H1 (cell line): ENCODE measurements around the gene INF2. TPM values are rescaled to one million over a fixed set of nuclear protein-coding genes. Genes with fewer than 3 reads are reported as not detected.

Source experiments
- CTCF ChIA-PET: fragments of 300-600 bp; sonication (Branson Sonifier 250); formaldehyde crosslinking; loops from one replicate; lab custom pipeline; 2021; ENCODE audit not compliant: partially characterized antibody; lab: Charles Lee
- POLR2A ChIA-PET: fragments of 300-600 bp; sonication (Branson Sonifier 250); formaldehyde crosslinking; loops from one replicate; lab custom pipeline; 2021; ENCODE audit warnings: inconsistent platforms; ENCODE audit not compliant: partially characterized antibody; lab: Charles Lee
- DNase-seq, 2 experiments: peaks; one replicate each; pipeline versions ENCODE4 v3.0.0 to v3.0.0-alpha.2; 2010 to 2022; ENCODE audit warnings: low spot score in 2 of 2, low read depth in 1 of 2, mixed read lengths in 1 of 2
- FAIRE-seq: peaks from 2 replicates; lab custom pipeline; 2011; peaks lifted over from hg19 to GRCh38; lab: Jason Lieb, UNC
- H2AFZ ChIP-seq: 2 replicates; pipeline ENCODE4 v1.8.1; 2012; ENCODE audit warnings: low read length, inconsistent platforms
- H2AK5ac ChIP-seq: 2 replicates; pipeline ENCODE4 v1.6.1; 2013; ENCODE audit warnings: low read depth, low read length
- H2BK120ac ChIP-seq: replicated peaks from 2 replicates; pipeline ENCODE3; 2013; ENCODE audit warnings: low read depth, low read length, inconsistent platforms
- H2BK12ac ChIP-seq: 2 replicates; pipeline ENCODE4 v1.6.1; 2013; ENCODE audit warnings: low read depth, low read length
- H2BK15ac ChIP-seq: 2 replicates; pipeline ENCODE4 v1.6.1; 2013; ENCODE audit warnings: low read length
- H2BK20ac ChIP-seq: 2 replicates; pipeline ENCODE4 v1.6.1; 2013; ENCODE audit warnings: low read length
- H2BK5ac ChIP-seq: 2 replicates; pipeline ENCODE4 v1.6.1; 2013; ENCODE audit warnings: low read depth, low read length
- H3K14ac ChIP-seq: 2 replicates; pipeline ENCODE4 v1.6.1; 2013; ENCODE audit warnings: inconsistent platforms; ENCODE audit not compliant: insufficient read length
- H3K18ac ChIP-seq: 2 replicates; pipeline ENCODE4 v1.6.1; 2013; ENCODE audit warnings: low read length; ENCODE audit errors: extremely low read depth
- H3K23ac ChIP-seq: 2 replicates; pipeline ENCODE4 v1.6.1; 2013; ENCODE audit warnings: inconsistent platforms; ENCODE audit not compliant: insufficient read length
- H3K23me2 ChIP-seq: 2 replicates; pipeline ENCODE4 v1.6.1; 2013; ENCODE audit warnings: low read depth, low read length
- H3K27ac ChIP-seq: 2 replicates; pipeline ENCODE4 v1.6.1; 2011; ENCODE audit warnings: low read depth, low read length, inconsistent platforms
- H3K27me3 ChIP-seq, 4 experiments: replicated peaks in 1 of 4; 1 replicate in 1 of 4; 2 replicates in 3 of 4; pipeline versions ENCODE4 v1.6.1 to v1.8.1; 2011 to 2013; ENCODE audit warnings: low read length in 3 of 4, mild to moderate bottlenecking in 3 of 4, inconsistent platforms in 2 of 4, mixed read lengths in 2 of 4, moderate library complexity in 1 of 4; ENCODE audit not compliant: control insufficient read depth in 3 of 4, insufficient read depth in 3 of 4; ENCODE audit errors: extremely low read depth in 1 of 4
- H3K36me3 ChIP-seq, 4 experiments: 2 replicates each; pipeline versions ENCODE4 v1.6.1 to v1.8.1; 2011 to 2013; ENCODE audit warnings: mild to moderate bottlenecking in 4 of 4, low read length in 3 of 4, moderate library complexity in 2 of 4, control low read depth in 1 of 4, inconsistent platforms in 1 of 4; ENCODE audit not compliant: insufficient read depth in 4 of 4, control insufficient read depth in 2 of 4
- H3K4ac ChIP-seq: replicated peaks from 2 replicates; pipeline ENCODE3; 2013; ENCODE audit warnings: low read length, low read depth, mixed read lengths, inconsistent platforms; ENCODE audit not compliant: insufficient read length
- H3K4me1 ChIP-seq, 4 experiments: replicated peaks in 1 of 4; 1 replicate in 1 of 4; 2 replicates in 3 of 4; pipeline versions ENCODE4 v1.6.1 to v1.8.1; 2011 to 2013; ENCODE audit warnings: low read length in 3 of 4, inconsistent platforms in 2 of 4, mixed read lengths in 1 of 4; ENCODE audit not compliant: insufficient read depth in 4 of 4, control insufficient read depth in 3 of 4
- H3K4me2 ChIP-seq, 2 experiments: 2 replicates each; pipeline versions ENCODE4 v1.6.1 to v1.8.1; 2011 to 2013; ENCODE audit warnings: low read depth in 2 of 2, low read length in 2 of 2, control low read depth in 1 of 2, inconsistent platforms in 1 of 2, mild to moderate bottlenecking in 1 of 2; ENCODE audit not compliant: insufficient read depth in 1 of 2
- H3K4me3 ChIP-seq, 4 experiments: fragments of 200-600, 300-600 bp in 1 of 4; sonication (generic), shearing (Covaris generic), sonication (Bioruptor Twin) in 1 of 4; 2 replicates each; pipeline versions ENCODE4 v1.5.1 to v1.8.1; 2011 to 2016; ENCODE audit warnings: low read length in 4 of 4, low read depth in 3 of 4, control low read depth in 2 of 4, inconsistent platforms in 2 of 4, mild to moderate bottlenecking in 2 of 4, mixed read lengths in 1 of 4, moderate library complexity in 1 of 4; ENCODE audit not compliant: insufficient read depth in 2 of 4; ENCODE audit errors: extremely low read depth in 1 of 4
- H3K56ac ChIP-seq: replicated peaks from 2 replicates; pipeline ENCODE3; 2013; ENCODE audit warnings: low read depth, mild to moderate bottlenecking, mixed read lengths, low read length, inconsistent platforms; ENCODE audit not compliant: insufficient read length
- H3K79me1 ChIP-seq: 2 replicates; pipeline ENCODE4 v1.6.1; 2013; ENCODE audit warnings: low read depth, low read length, control low read depth
- H3K79me2 ChIP-seq, 2 experiments: 2 replicates each; pipeline versions ENCODE4 v1.6.1 to v1.8.1; 2012 to 2013; ENCODE audit warnings: low read length in 2 of 2, mild to moderate bottlenecking in 2 of 2, inconsistent platforms in 1 of 2; ENCODE audit not compliant: insufficient read depth in 2 of 2, control insufficient read depth in 1 of 2
- H3K9ac ChIP-seq, 4 experiments: replicated peaks in 1 of 4; 1 replicate in 1 of 4; 2 replicates in 3 of 4; pipeline versions ENCODE4 v1.6.1 to v1.8.1; 2011 to 2013; ENCODE audit warnings: low read depth in 3 of 4, low read length in 3 of 4, control low read depth in 2 of 4, mild to moderate bottlenecking in 2 of 4, moderate library complexity in 2 of 4, inconsistent platforms in 1 of 4; ENCODE audit errors: extremely low read depth in 1 of 4
- H3K9me3 ChIP-seq, 2 experiments: 2 replicates each; pipeline versions ENCODE4 v1.6.1 to v1.8.1; 2012 to 2013; ENCODE audit warnings: mild to moderate bottlenecking in 2 of 2, moderate library complexity in 2 of 2, control low read depth in 1 of 2, inconsistent platforms in 1 of 2, low read depth in 1 of 2, low read length in 1 of 2, mixed read lengths in 1 of 2; ENCODE audit not compliant: insufficient read depth in 2 of 2
- H4K20me1 ChIP-seq, 2 experiments: replicated peaks in 1 of 2; 2 replicates each; pipeline versions ENCODE3 to v1.8.1; 2011 to 2013; ENCODE audit warnings: inconsistent platforms in 2 of 2, low read length in 2 of 2, mild to moderate bottlenecking in 1 of 2; ENCODE audit not compliant: insufficient read depth in 2 of 2, control insufficient read depth in 1 of 2
- H4K5ac ChIP-seq: 2 replicates; pipeline ENCODE4 v1.6.1; 2013; ENCODE audit warnings: low read length, low read depth, mixed read lengths, inconsistent platforms; ENCODE audit not compliant: insufficient read length
- H4K8ac ChIP-seq: 2 replicates; pipeline ENCODE4 v1.8.0; 2013; ENCODE audit warnings: mild to moderate bottlenecking, moderate library complexity, low read length, inconsistent platforms; ENCODE audit not compliant: insufficient read depth; ENCODE audit errors: extremely low read depth
- H4K91ac ChIP-seq: replicated peaks from 2 replicates; pipeline ENCODE3; 2013; ENCODE audit warnings: low read length, mixed read lengths, inconsistent platforms; ENCODE audit not compliant: insufficient read length
- BACH1 ChIP-seq: IDR thresholded peaks from 2 replicates; pipeline ENCODE4 v1.6.1; 2012; ENCODE audit warnings: low read length, improper control_type of control experiment
- BRCA1 ChIP-seq: IDR thresholded peaks from 2 replicates; pipeline ENCODE4 v1.6.1; 2012; ENCODE audit warnings: low read depth, low read length, improper control_type of control experiment
- PHF8 ChIP-seq: fragments of 200-600 bp; sonication (generic); conservative IDR thresholded peaks from 2 replicates; pipeline ENCODE4 v1.7.1; 2012; ENCODE audit warnings: low read depth, mild to moderate bottlenecking, inconsistent platforms, low read length, moderate library complexity
- RFX5 ChIP-seq: IDR thresholded peaks from 2 replicates; pipeline ENCODE4 v1.6.1; 2011; ENCODE audit warnings: low read depth, low read length, improper control_type of control experiment, borderline replicate concordance
- SIN3A ChIP-seq, 2 experiments: IDR thresholded peaks in 1 of 2; conservative IDR thresholded peaks in 1 of 2; 2 replicates each; pipeline ENCODE4 v1.6.1; 2011 to 2012; ENCODE audit warnings: low read length in 2 of 2, improper control_type of control experiment in 1 of 2, low read depth in 1 of 2, mild to moderate bottlenecking in 1 of 2
- SP2 ChIP-seq: IDR thresholded peaks from 2 replicates; pipeline ENCODE4 v1.6.1; 2012; ENCODE audit warnings: mild to moderate bottlenecking, low read length, inconsistent platforms
- WGBS, 2 experiments: shearing (Covaris generic) in 1 of 2; methylation state at CpG; one replicate each; pipeline versions ENCODE4 v1.1.6 to v1.1.7; 2013 to 2015; ENCODE audit warnings: low lambda C conversion rate in 2 of 2, mixed read lengths in 2 of 2, inconsistent platforms in 1 of 2, low coverage in 1 of 2, missing lambda C conversion rate in 1 of 2; ENCODE audit not compliant: insufficient replicate concordance in 2 of 2, insufficient coverage in 1 of 2, insufficient read length in 1 of 2; ENCODE audit errors: extremely low coverage in 1 of 2, missing lambda C conversion rate in 1 of 2; 5-methylcytosine and 5-hydroxymethylcytosine counted together
- polyA plus RNA-seq, 7 experiments: library from polyadenylated mRNA; depleted of rRNA in 3 of 7; stranded (reverse) in 5 of 7; unstranded in 2 of 7; fragments of >200 nt in 5 of 7; fragments of 200-250 nt in 2 of 7; gene quantifications; 1 replicate in 5 of 7; 2 replicates in 1 of 7; 4 replicates in 1 of 7; pipeline versions ENCODE4 v1.2.1 to v1.2.3, GENCODE V29; 2011 to 2013; ENCODE audit warnings: missing spikeins in 2 of 7, mixed read lengths in 2 of 7
- total RNA-seq: library from RNA; stranded (reverse); fragmentation: NEBNext Ultra II Directional; extraction: Animal tissue kit (Norgen Biotek cat#: 25700); gene quantifications from 2 replicates; pipeline ENCODE4 v1.2.1, GENCODE V29; 2021

The INF2 gene
- total and polyA plus RNA-seq, 2 of the 8 experiments (the other 6 are each of a cell fraction or from before 2014, with no cell fraction given), result 29.1 to 59.5 TPM

GRCh38 chr14:104742586-104743455 is 53.4 kb downstream of the INF2 start:
- Histone ChIP-seq H3K36me3 (peaks cover 0 to 4% (median 0%) of the 10 kb centered on the region in 4 experiments; a peak in 1 of 8 replicates), H2BK120ac (no peak overlapping the region), H4K91ac (no peak overlapping the region), H3K23ac (no peak overlapping the region), H3K4ac (no peak overlapping the region), H2AK5ac (no peak overlapping the region), H3K9ac (no peak overlapping the region), H3K79me1 (no peaks in the 10 kb centered on the region), H4K20me1 (peaks cover 0 to 8% of the 10 kb centered on the region in 2 experiments), H3K4me3 (no peak overlapping the region), H3K56ac (no peak overlapping the region), H4K5ac (no peak overlapping the region), H3K27me3 (0 out of 7 replicates have a peak, but pooled peaks cover 0 to 2% (median 0%) of the 10 kb centered on the region in 4 experiments), H3K79me2 (no peaks in the 10 kb centered on the region), H3K9me3 (no peaks in the 10 kb centered on the region), H2AFZ (no peak overlapping the region), H2BK12ac (no peak overlapping the region), H2BK5ac (no peak overlapping the region), H2BK15ac (no peak overlapping the region), H3K4me1 (no peaks in the 10 kb centered on the region), H3K4me2 (no peak overlapping the region), H3K27ac (no peak overlapping the region), H4K8ac (no peak overlapping the region), H2BK20ac (no peak overlapping the region), H3K23me2 (no peaks in the 10 kb centered on the region), H3K14ac (no peak overlapping the region), H3K18ac (no peak overlapping the region)
- FAIRE-seq (no peak), DNase-seq (no peak)
- CTCF ChIA-PET, result interaction anchor here (1.0 to 4.3 kb wide), 8 partner anchors 11 to 541 kb away, joined by 3 to 18 read pairs (median 4); no protein-coding TSS in a partner anchor
- POLR2A ChIA-PET, result interaction anchor here (0.7 to 1.3 kb wide), 2 partner anchors 10 to 14 kb away, joined by 3 to 6 read pairs; partner anchors contain the start of gene SIVA1
- 93% methylated on average over 30 of the region's 32 CpGs; no CpG with 5 or more reads in 1 of the 2 experiments for WGBS, 2 experiments
- no peak for TF ChIP-seq SIN3A (conservative IDR thresholded peaks at IDR 0.05 in 1 of 2, IDR thresholded peaks at IDR 0.05 in 1 of 2; ENCODE audit: low read depth in 1 of 2, low read length in 2 of 2)
- TF ChIP-seq SP2, result no peak
- TF ChIP-seq PHF8, result no peak
- no peak for TF ChIP-seq RFX5
- TF ChIP-seq BACH1, result no peak
- TF ChIP-seq BRCA1, result no peak
